Spleen (tissue), 11 donors: ENCODE data around the gene CYP8B1. TPM values are rescaled to one million over a fixed set of nuclear protein-coding genes. Genes with fewer than 3 reads are reported as not detected.

Experiments
- DNase-seq: peaks from one replicate; pipeline ENCODE4 v3.0.0-alpha.2; 2020
- H3K27ac ChIP-seq, 8 donors: fragments of 200-600 bp; sonication (generic) in 7 of 8; 1 replicate in 4 of 8; 2 replicates in 4 of 8; pipeline versions ENCODE4 v1.5.0 to v1.8.0; 2016 to 2021; ENCODE audit warnings: inconsistent platforms in 4 of 8, mild to moderate bottlenecking in 4 of 8, moderate library complexity in 1 of 8
- H3K27me3 ChIP-seq, 7 donors: fragments of 200-600 bp; sonication (generic) in 6 of 7; replicated peaks in 1 of 7; 1 replicate in 4 of 7; 2 replicates in 3 of 7; pipeline versions ENCODE4 v1.5.0 to v1.8.0; 2016 to 2021; ENCODE audit warnings: inconsistent platforms in 3 of 7, mild to moderate bottlenecking in 1 of 7
- H3K36me3 ChIP-seq, 6 donors: fragments of 200-600 bp; sonication (generic) in 5 of 6; 1 replicate in 4 of 6; 2 replicates in 2 of 6; pipeline versions ENCODE4 v1.5.0 to v1.8.0; 2016 to 2021; ENCODE audit warnings: inconsistent platforms in 2 of 6
- H3K4me1 ChIP-seq, 6 donors: fragments of 200-600 bp; sonication (generic) in 5 of 6; 1 replicate in 3 of 6; 2 replicates in 3 of 6; pipeline versions ENCODE4 v1.5.0 to v1.8.0; 2016 to 2021; ENCODE audit warnings: inconsistent platforms in 3 of 6
- H3K4me3 ChIP-seq, 8 donors: fragments of 200-600 bp; sonication (generic) in 7 of 8; 1 replicate in 4 of 8; 2 replicates in 4 of 8; pipeline versions ENCODE4 v1.5.0 to v1.8.0; 2016 to 2021; ENCODE audit warnings: inconsistent platforms in 4 of 8, mild to moderate bottlenecking in 4 of 8, moderate library complexity in 2 of 8
- H3K9me3 ChIP-seq, 8 donors: fragments of 200-600 bp; sonication (generic) in 7 of 8; 1 replicate in 4 of 8; 2 replicates in 4 of 8; pipeline versions ENCODE4 v1.5.0 to v1.8.0; 2016 to 2021; ENCODE audit warnings: inconsistent platforms in 4 of 8
- CTCF ChIP-seq, 11 experiments: fragments of 200-600 bp in 7 of 11; fragments of 450-650 bp in 4 of 11; sonication (generic) in 4 of 11; IDR thresholded peaks in 8 of 11; conservative IDR thresholded peaks in 3 of 11; 1 replicate in 7 of 11; 2 replicates in 4 of 11; pipeline versions ENCODE4 v1.4.0 to v1.8.0; 2016 to 2021; ENCODE audit warnings: antibody characterized with exemption in 11 of 11, inconsistent platforms in 4 of 11, mild to moderate bottlenecking in 1 of 11
- POLR2A ChIP-seq, 3 donors: fragments of 450-650 bp; IDR thresholded peaks; one replicate each; pipeline ENCODE4 v1.5.1; 2017; ENCODE audit warnings: antibody characterized with exemption in 3 of 3, mild to moderate bottlenecking in 1 of 3
- POLR2AphosphoS5 ChIP-seq, 3 donors: sonication (generic); formaldehyde crosslinking; IDR thresholded peaks; one replicate each; pipeline ENCODE4 v1.5.1; 2017; ENCODE audit warnings: antibody characterized with exemption in 3 of 3
- WGBS, 5 donors: extraction: QIAGEN DNeasy Blood & Tissue Kit in 3 of 5; methylation state at CpG; one replicate each; pipeline versions ENCODE4 v1.1.5 to v1.1.7; 2013 to 2018; 5-methylcytosine and 5-hydroxymethylcytosine counted together
- intact Hi-C: fragments of 100-400 bp; cut with DNase I; formaldehyde crosslinking; loops from one replicate; pipeline ENCODE4 v1.15.0; 2023; ENCODE audit warnings: low total_unique reads
- polyA plus RNA-seq, 3 donors: library from polyadenylated mRNA; stranded (reverse); fragments of 200-250 nt; gene quantifications; one replicate each; pipeline ENCODE4 v1.2.1, GENCODE V29; 2013
- total RNA-seq, 7 donors: library from RNA; depleted of rRNA in 3 of 7; stranded (reverse); fragments of >200 nt in 3 of 7; fragmentation: NEBNext Ultra II Directional in 4 of 7; extraction: Animal tissue kit (Norgen Biotek cat#: 25700) in 4 of 7; gene quantifications; one replicate each; pipeline versions ENCODE4 v1.1.0 to v1.2.1, GENCODE V29; 2016 to 2021
- donor health status: healthy with polysubstance abuse.
- donor health status: DM: no; HTN: no; CAD: no; lungs with moderate emphysema.
- donor health status: DM: no; HTN: no; CAD: no.
- donor health status: Bipolar disorder and iron deficiency.
- donor health status: healthy.
- donor health status: DM: no; HTN: no; CAD: no.
- donor health status: DM: yes; HTN: yes; CAD: no.

CYP8B1 gene
- total and polyA plus RNA-seq, 10 donors, result 0.02 TPM; not detected in 9

GRCh38 chr3:42874749-42875148 is 930 bp downstream of the CYP8B1 start:
- no peak for DNase-seq
- TF ChIP-seq POLR2A (IDR thresholded peaks at IDR 0.05) (no peak), POLR2AphosphoS5 (IDR thresholded peaks at IDR 0.05) (no peak), CTCF (IDR thresholded peaks at IDR 0.05 in 8 of 11, conservative IDR thresholded peaks at IDR 0.05 in 3 of 11) (no peak)
- WGBS, 5 donors, result 90 to 92% (median 91%) methylated on average over 10 of the region's 10 CpGs
- H3K4me1 ChIP-seq, result no peaks in the 10 kb centered on the region
- intact Hi-C loops, result no loop called here
- no peaks in the 10 kb centered on the region for H3K36me3 ChIP-seq
- H3K27me3 ChIP-seq, result no peaks in the 10 kb centered on the region
- no peaks in the 10 kb centered on the region for H3K9me3 ChIP-seq
- no peak overlapping the region for H3K4me3 ChIP-seq
- no peak overlapping the region for H3K27ac ChIP-seq

GRCh38 chr3:42873221-42873982 is 2.3 kb downstream of the CYP8B1 start:
- WGBS, 5 donors, result 78 to 85% (median 84%) methylated on average over 9 of the region's 9 CpGs
- H3K36me3 ChIP-seq, result no peaks in the 10 kb centered on the region
- intact Hi-C loops, result no loop called here
- H3K4me3 ChIP-seq, result no peak overlapping the region
- no peak for DNase-seq
- H3K4me1 ChIP-seq, result no peaks in the 10 kb centered on the region
- H3K9me3 ChIP-seq, result no peaks in the 10 kb centered on the region
- TF ChIP-seq POLR2A (IDR thresholded peaks at IDR 0.05) (no peak), CTCF (IDR thresholded peaks at IDR 0.05 in 8 of 11, conservative IDR thresholded peaks at IDR 0.05 in 3 of 11) (no peak), POLR2AphosphoS5 (IDR thresholded peaks at IDR 0.05) (no peak)
- no peaks in the 10 kb centered on the region for H3K27me3 ChIP-seq
- H3K27ac ChIP-seq, result no peak overlapping the region

- Histone ChIP-seq H3K27ac (no peak overlapping the region), H3K4me1 (no peaks in the 10 kb centered on the region), H3K36me3 (no peaks in the 10 kb centered on the region), H3K9me3 (no peaks in the 10 kb centered on the region), H3K4me3 (no peak overlapping the region), H3K27me3 (no peaks in the 10 kb centered on the region)
- no peak for DNase-seq
- intact Hi-C loops, result no loop called here
- TF ChIP-seq CTCF (IDR thresholded peaks at IDR 0.05 in 8 of 11, conservative IDR thresholded peaks at IDR 0.05 in 3 of 11) (no peak), POLR2AphosphoS5 (IDR thresholded peaks at IDR 0.05) (no peak), POLR2A (IDR thresholded peaks at IDR 0.05) (no peak)
- WGBS, 5 donors, result 83 to 90% (median 85%) methylated on average over 1 of the region's 1 CpG
These were observed 3.0 kb downstream of the CYP8B1 start for GRCh38 chr3:42872718-42873117.

GRCh38 chr3:42871592-42872196 is 4.0 kb downstream of the CYP8B1 start:
- Histone ChIP-seq H3K4me3 (no peak overlapping the region), H3K9me3 (no peaks in the 10 kb centered on the region), H3K36me3 (no peaks in the 10 kb centered on the region), H3K4me1 (no peaks in the 10 kb centered on the region), H3K27ac (no peak overlapping the region), H3K27me3 (no peaks in the 10 kb centered on the region)
- no peak for DNase-seq
- 60 to 75% (median 67%) methylated on average over 5 of the region's 5 CpGs for WGBS, 5 donors
- no peak for TF ChIP-seq CTCF (IDR thresholded peaks at IDR 0.05 in 8 of 11, conservative IDR thresholded peaks at IDR 0.05 in 3 of 11)
- TF ChIP-seq POLR2AphosphoS5 (IDR thresholded peaks at IDR 0.05), result no peak
- no peak for TF ChIP-seq POLR2A (IDR thresholded peaks at IDR 0.05)
- intact Hi-C loops, result no loop called here
